G401 (cell line): ENCODE data around the gene MAGI2. TPM values are rescaled to one million over a fixed set of nuclear protein-coding genes. Genes with fewer than 3 reads are reported as not detected.
"Not testable (repeated sequence)": the region's sequence is repeated elsewhere in the genome, so short reads cannot be mapped to it uniquely, and the experiment has no call there.

ENCODE experiments used
- DNase-seq: peaks from one replicate; pipeline ENCODE4 v3.0.0-alpha.2; 2015; ENCODE audit warnings: low spot score
- in situ Hi-C: cut with HindIII; loops from 2 replicates; pipeline ENCODE4 v1.10.0; 2016; ENCODE audit warnings: low sequenced_read_pairs, mixed read lengths
- total RNA-seq: library from RNA; depleted of rRNA; stranded (reverse); fragments of >200 nt; shearing (Covaris generic); gene quantifications from 2 replicates; pipeline ENCODE4 v1.2.3, GENCODE V29; 2014

The MAGI2 gene
- total RNA-seq, 1 experiment from 2014 or later = not detected

- DNase-seq = peak; percentile 49
- in situ Hi-C loops = no loop called here
These were observed 1107.5 kb downstream of the MAGI2 start for GRCh38 chr7:78345979-78346378.

- in situ Hi-C loops = no loop called here
- DNase-seq = no peak
These were observed 1108.1 kb downstream of the MAGI2 start for GRCh38 chr7:78345293-78345911.

GRCh38 chr7:78334426-78334825, 1119.0 kb downstream of the MAGI2 start:
- DNase-seq = no peak
- in situ Hi-C loops = no loop called here

GRCh38 chr7:78333530-78334425, 1119.7 kb downstream of the MAGI2 start:
- in situ Hi-C loops = no loop called here
- no peak for DNase-seq

GRCh38 chr7:78329001-78329655, 1124.3 kb downstream of the MAGI2 start:
- DNase-seq = no peak
- in situ Hi-C loops = no loop called here

GRCh38 chr7:78327718-78328117, 1125.7 kb downstream of the MAGI2 start:
- DNase-seq = no peak
- in situ Hi-C loops = no loop called here

GRCh38 chr7:78326876-78327275, 1126.6 kb downstream of the MAGI2 start:
- in situ Hi-C loops = no loop called here
- DNase-seq = peak; percentile 70

- no peak for DNase-seq
- in situ Hi-C loops = no loop called here
These were observed 1127.3 kb downstream of the MAGI2 start for GRCh38 chr7:78326189-78326588.

GRCh38 chr7:78323118-78323517, 1130.3 kb downstream of the MAGI2 start:
- in situ Hi-C loops = no loop called here
- no peak for DNase-seq

GRCh38 chr7:78322231-78322630, 1131.2 kb downstream of the MAGI2 start:
- in situ Hi-C loops, DNase-seq: not testable (repeated sequence)

- no peak for DNase-seq
- in situ Hi-C loops = no loop called here
These were observed 1136.1 kb downstream of the MAGI2 start for GRCh38 chr7:78317371-78317770.

GRCh38 chr7:78316110-78316509, 1137.4 kb downstream of the MAGI2 start:
- in situ Hi-C loops = no loop called here
- DNase-seq = no peak

GRCh38 chr7:78315119-78315518, 1138.3 kb downstream of the MAGI2 start:
- in situ Hi-C loops = no loop called here

GRCh38 chr7:78311181-78311580, 1142.3 kb downstream of the MAGI2 start:
- in situ Hi-C loops = no loop called here
- DNase-seq = no peak

More at GRCh38 chr7:78315119-78315518, 1138.3 kb downstream of the MAGI2 start:
- no peak for DNase-seq

GRCh38 chr7:78307892-78308291, 1145.6 kb downstream of the MAGI2 start:
- in situ Hi-C loops = no loop called here

GRCh38 chr7:78306634-78307033, 1146.8 kb downstream of the MAGI2 start:
- in situ Hi-C loops = no loop called here
- DNase-seq = no peak

More at GRCh38 chr7:78307892-78308291, 1145.6 kb downstream of the MAGI2 start:
- DNase-seq = no peak

GRCh38 chr7:78301407-78301806, 1152.1 kb downstream of the MAGI2 start:
- in situ Hi-C loops = no loop called here
- DNase-seq = no peak

- DNase-seq = no peak
- in situ Hi-C loops = no loop called here
These were observed 1154.4 kb downstream of the MAGI2 start for GRCh38 chr7:78299088-78299487.

GRCh38 chr7:78296644-78297371, 1156.7 kb downstream of the MAGI2 start:
- DNase-seq = no peak
- in situ Hi-C loops = no loop called here
